Measurements from ENCODE around the gene SCRT2.
A peak's percentile ranks its signal among the peaks of the same experiment; 100 is the strongest.
"Not testable (repeated sequence)": the region's sequence is repeated elsewhere in the genome, so short reads cannot be mapped to it uniquely, and the experiment has no call there.

SCRT2 gene

GRCh38 chr20:650954-651353, 24.6 kb downstream of the SCRT2 start:
- no peak for DNase-seq

DNA sequence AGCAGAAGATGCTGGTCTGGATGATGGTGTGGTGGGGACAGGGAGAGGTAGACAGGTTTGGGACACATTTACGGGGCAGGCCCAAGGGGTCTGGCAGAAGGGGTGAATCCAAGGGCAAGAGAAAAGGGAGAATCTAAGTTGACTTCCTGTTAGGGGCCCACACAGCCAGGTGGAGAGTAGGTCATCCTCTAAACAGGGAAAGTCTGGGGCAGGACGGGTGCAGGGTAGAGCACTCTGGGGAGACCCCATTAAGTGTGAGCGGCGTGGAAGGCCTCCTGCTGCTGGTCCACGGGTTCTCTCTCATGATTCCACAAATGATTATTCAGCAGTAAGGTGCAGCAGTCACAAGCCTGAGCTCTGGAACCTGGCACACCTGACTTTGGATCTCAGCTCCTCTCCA, 25.3 kb downstream of the SCRT2 start:
- DNase-seq, result no peak

GRCh38 chr20:647479-648019, 28.1 kb downstream of the SCRT2 start:
- DNase-seq, result no peak

DNA sequence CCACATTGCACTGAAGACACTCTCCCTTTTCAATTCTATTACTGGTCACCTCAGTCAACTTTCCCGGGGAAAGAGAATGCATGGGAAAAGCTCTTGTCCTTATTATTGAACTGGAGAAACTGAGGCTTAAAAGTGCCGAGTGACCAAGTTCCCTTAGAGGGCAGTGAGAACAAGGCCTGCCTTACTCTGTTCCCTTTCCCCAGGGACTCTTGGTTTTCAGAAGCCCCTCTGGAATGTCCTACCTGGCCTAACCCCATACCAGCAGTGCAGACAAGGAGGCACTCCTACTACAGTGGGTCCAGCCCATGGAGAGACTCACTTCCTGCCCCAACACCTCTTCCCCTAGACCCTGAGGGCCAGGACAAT, 28.8 kb downstream of the SCRT2 start:
- no peak for DNase-seq

DNA sequence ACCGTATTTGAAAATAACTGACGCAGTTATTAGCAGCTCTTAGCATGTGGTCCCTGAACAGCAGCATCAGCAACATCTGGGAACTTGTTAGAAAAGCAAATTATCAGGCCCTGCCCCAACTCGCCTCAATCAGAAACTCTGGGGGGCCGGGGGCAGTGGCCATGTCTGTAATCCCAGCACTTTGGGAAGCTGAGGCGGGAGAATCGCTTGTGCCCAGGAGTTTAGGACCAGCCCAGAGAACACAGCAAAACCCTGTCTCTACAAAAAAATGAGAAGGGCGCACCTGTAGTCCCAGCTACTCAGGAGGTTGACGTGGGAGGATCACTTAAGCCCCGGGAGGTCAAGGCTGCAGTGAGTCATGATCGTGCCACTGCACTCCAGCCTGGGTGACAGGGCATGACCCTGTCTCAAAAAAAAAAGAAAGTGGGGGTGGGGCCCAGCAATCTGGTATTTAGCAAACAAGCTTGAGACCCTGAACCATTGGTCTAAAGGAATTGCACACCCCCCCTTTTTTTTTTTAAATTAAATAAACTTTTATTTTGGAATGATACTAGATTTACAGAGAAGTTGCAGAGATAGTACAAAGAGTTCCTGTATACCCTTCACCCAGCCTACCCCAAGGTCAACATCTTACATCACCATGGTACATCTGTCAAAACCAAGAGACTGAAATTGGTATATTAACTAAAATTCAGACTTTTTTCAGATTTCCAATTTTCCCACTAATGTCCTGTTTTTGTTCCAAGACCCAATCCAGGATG, 29.3 kb downstream of the SCRT2 start:
- DNase-seq, result no peak

DNA sequence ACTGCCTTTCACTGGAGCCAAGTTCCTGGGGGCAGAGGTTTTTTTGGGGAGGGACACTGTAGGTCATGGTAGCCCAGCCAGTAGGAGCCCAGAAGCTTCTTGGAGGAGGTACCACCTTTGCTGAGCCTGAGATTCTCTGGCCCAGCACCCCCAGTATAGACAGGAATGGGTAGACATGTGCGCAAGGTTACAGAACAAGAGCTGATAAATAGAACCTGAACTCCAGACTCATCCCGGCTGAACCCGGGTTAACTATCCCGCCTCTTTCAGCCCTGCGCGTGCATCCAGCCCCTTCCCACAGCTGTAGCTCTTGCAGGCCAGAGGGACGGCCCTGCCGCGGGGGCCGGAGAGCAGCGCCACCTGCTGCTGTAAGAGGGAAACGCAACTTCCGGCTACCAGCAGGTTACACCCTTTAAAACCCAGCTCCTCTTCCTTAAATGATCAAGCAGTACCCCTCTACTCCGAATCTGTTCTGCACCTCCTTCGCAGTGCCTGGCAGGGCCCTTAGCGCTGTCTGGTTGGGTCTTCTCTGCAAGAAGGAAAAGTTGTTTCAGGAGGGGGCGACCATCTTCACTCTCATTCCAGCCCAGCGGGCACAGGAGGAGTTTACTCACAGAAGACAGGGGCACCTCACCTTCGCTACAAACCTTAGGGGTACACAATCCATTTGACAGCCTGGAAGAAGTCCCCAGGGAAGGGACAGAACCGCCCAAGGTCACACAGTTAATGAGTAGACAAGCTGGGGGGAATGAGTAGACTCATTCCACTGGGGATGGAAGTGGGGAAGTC, 30.1 kb downstream of the SCRT2 start:
- peak; percentile 57 for DNase-seq

DNA sequence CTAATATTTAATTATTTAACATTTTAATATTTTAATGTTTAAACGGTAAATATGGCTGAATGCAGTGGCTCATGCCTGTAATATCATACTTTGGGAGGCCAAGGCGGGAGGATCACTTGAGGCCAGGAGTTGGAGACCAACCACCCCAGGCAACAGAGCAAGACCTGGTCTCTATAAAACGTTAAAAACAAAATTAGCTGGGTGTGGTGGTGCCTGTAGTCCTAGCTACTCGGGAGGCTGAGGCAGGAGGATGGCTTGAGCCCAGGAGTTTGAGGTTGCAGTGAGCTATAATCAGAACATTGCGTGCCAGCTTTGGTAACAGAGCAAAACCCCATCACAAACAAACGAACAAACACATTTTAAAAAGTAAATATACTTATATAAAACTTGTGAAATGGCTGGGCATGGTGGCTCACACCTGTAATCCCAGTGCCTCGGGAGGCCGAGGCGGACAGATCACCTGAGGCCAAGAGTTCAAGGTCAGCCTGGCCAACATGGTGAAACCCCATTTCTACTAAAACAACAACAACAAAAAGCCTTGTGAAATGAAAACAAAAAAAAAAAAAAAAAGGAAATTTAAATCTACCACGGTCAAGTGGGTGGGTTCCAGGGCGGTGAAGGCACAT, 30.8 kb downstream of the SCRT2 start:
- no peak for DNase-seq

DNA sequence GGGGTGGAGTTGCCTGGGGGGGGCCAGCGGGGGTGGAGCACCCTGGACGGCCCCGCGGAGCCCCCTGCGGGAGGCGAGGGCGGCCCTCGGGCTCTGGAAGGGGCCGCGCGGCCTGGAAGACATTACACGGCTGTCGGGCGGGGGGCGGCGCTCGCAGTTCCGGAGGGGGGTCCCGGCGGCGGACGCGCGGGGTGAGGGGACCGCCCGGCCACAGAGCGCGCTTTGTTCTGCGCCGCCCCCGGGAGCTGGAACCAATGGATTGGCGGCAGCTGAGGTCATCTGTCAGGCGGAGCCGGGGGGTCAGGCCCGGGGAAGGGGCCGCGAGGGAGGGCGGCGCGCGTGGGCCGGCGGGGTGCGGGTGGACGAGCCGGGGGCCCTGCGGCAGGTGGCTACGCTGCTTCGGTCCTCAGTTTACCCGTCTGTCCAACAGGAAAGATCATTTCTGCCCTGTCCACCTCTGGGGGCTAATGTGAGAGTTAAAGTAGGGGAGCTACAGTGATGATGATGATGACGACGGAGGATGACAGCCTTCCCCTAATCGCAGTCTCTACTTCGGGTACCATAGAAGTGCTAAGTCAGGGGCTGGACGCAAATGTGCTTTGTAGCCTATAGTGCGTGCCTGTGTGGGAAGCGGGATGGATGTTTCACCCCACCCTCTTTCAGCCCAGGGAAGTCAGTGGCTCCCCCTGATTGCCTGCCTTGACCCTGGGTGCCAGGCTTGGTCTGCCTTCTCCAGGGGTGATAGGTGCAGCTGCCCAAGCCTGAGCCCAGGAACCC, 33.0 kb downstream of the SCRT2 start:
- DNase-seq, result no peak

- DNase-seq, result not testable (repeated sequence)
Measured at GRCh38 chr20:642013-642397, 33.6 kb downstream of the SCRT2 start.

DNA sequence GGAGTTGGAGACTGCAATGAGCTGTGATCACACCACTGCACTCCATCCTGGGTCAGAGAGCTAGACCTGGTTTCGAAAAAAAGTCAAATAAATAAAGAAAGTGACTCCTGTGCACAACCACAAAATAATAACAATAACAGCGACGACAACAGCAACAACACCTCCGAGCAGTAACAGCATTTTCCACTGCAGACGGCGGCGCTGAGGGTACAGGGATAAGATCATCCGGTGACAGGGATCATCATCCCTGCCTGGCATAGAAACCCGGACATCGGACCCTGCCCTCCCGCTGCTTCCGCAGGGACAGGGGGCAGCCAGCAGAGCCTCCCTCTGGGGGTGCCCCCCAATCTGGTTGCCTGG, 34.1 kb downstream of the SCRT2 start:
- no peak for DNase-seq

DNA sequence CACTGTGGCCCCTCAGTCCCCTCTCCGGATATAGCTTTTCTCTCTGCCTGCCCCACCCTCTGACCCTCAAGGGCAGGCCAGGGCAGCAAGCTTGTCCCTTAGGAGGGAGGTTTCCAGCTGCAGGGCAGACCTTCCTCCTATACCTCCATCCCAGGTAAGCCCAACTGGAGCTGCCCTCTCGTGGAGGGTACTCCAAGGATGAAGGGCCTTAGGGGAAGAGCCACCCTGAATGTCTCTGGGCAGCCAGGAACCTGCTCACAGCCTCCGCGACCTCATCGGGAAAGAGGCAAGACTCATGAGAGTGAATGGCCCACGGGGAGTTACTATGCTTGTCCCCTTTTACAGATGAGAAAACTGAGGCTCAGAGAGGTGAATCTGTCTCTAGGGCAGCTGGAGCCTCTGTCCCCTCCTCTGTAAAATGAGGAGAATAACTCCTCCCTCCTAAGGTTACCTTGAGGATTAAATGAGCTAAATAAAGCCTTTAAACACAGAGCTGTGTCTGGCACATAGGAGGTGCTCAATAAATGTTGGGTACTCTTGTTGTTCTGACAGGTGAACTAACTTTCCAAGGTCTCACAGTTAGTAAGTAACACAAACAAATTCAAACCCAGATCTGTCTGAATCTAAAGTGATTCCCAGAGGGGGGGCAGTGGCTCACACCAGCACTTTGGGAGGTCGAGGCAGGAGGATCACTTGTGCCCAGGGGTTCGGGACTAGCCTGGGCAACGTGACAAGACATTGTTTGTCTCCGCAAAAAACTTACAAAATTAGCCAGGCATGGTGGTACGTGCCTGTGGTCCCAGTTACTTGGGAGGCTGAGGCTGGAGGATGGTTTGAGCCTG, 34.7 kb downstream of the SCRT2 start:
- no peak for DNase-seq

DNA sequence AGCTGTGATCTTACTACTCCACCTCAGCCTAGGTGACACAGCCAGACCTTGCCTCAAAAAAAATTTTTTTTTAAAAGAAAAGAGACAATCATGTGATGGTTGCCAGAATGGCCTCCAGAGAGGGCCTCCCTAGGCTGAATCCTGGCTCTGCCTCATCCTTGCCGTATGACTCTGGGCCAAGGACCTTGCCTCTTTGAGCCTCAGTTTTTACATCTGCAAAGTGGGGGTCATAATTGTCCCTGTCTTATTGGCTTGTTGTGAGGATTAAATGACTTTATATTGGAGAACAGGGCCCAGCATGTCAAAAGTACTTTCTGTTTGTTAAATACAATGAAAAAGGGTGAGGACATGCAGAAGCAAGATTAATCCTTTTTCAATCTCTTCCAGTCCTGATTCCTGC, 37.0 kb downstream of the SCRT2 start:
- no peak for DNase-seq

- DNase-seq, result no peak
Measured at GRCh38 chr20:637559-637958, 38.0 kb downstream of the SCRT2 start.

- DNase-seq, result no peak
Measured at GRCh38 chr20:635893-636338, 39.7 kb downstream of the SCRT2 start.

GRCh38 chr20:635028-635892, 40.3 kb downstream of the SCRT2 start:
- DNase-seq, result no peak

- DNase-seq, result no peak
Measured at GRCh38 chr20:634148-634925, 41.3 kb downstream of the SCRT2 start.

DNA sequence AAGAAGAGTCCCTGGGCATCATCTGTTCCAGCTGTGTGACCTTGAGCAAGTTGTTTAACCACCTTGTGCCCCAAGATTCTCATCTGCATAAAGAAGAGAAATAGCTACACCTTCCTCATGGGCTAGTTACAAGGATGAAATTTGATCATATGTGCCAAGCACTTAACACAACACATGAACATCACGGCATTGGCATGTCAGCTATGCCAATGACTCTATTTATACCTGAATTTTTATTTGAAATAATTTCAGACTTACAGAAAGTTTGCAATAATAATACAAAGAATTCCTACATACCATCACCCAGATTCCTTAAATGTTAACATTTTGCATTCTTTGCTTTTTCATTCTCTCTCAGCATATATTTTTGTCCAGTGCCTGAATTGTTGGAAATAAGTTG, 44.5 kb downstream of the SCRT2 start:
- no peak for DNase-seq

GRCh38 chr20:626579-626978, 49.0 kb downstream of the SCRT2 start:
- no peak for DNase-seq

DNA sequence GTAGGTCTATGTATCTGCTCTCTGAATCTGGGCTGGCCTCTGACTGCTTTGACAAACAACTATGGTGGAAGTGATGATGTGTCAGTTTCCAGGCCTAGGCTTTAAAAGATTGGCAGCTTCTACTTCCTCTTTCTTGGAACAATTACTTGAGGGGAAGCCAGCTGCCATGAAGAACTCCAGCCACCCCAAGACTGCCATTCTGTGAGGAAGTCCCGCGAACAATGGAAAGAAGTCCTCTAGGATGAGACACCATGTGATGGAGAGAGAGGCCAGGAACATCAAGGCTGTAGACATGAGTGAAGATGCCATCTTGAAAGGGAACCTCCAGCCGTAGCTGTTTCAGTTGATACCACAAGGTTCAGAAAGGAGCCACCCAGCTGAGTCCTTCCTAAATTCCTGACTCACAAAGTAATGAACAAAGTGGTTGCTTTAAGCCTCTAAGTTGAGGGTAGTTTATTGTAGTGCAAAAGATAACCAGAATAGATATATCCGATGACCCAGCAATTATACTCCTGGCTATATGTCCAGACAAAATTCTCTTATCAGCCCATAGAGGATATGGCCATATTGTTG, 50.2 kb downstream of the SCRT2 start:
- no peak for DNase-seq

DNA sequence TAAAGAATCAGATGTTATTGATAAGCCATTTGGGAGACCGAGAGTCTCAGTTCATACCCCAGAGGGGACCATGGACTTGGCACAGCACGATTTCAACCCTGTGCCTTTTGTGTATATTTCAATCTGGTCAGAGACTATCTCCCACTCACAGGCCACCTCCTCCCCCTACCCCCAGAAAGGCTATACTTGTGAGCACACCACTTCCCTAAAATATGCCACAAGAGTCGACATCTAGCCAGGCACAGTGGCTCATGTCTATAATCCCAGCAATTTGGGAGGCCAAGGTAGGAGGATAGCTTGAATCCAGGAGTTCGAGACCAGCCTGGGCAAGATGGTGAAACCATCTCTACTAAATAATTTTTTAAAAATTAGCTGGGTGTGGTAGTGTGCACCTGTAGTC, 51.9 kb downstream of the SCRT2 start:
- DNase-seq, result no peak
